Upper lobe of left lung (tissue), 4 donors: Measurements from ENCODE around the gene WNT11.

Experiments
- POLR2A ChIP-seq, 4 donors: fragments of 450-650 bp; IDR thresholded peaks; one replicate each; pipeline ENCODE4 v1.5.1; 2016 to 2017; ENCODE audit warnings: antibody characterized with exemption in 4 of 4, mild to moderate bottlenecking in 2 of 4
- TF ChIP-seq, protein P1 (sequence below), 6 experiments: fragments of 450-650 bp in 4 of 6; fragments of 200-600 bp in 2 of 6; sonication (generic) in 2 of 6; IDR thresholded peaks; one replicate each; pipeline ENCODE4 v1.5.1; 2016 to 2019; ENCODE audit warnings: antibody characterized with exemption in 6 of 6

DNA sequence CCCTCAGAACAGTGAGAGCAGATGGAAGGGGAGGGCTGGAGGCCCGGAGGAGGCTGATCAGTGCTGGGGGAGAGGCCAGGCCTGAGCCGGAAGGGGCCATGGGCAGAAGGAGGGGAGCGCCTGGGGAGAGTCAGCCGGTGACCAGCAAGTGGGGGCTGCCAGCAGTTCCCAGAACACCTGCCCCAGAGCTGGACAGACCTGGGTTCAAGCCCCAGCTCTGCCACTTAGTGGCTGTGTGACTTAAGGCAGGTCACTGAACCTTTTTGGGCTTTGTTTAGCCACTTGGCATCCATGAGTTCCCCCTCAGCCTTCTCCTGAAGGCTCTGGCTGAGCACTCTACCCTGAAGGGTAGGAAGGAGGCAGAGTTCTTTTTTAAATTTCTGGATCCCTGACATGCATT is 17.4 kb downstream of the WNT11 start:
- TF ChIP-seq, protein P1, sequence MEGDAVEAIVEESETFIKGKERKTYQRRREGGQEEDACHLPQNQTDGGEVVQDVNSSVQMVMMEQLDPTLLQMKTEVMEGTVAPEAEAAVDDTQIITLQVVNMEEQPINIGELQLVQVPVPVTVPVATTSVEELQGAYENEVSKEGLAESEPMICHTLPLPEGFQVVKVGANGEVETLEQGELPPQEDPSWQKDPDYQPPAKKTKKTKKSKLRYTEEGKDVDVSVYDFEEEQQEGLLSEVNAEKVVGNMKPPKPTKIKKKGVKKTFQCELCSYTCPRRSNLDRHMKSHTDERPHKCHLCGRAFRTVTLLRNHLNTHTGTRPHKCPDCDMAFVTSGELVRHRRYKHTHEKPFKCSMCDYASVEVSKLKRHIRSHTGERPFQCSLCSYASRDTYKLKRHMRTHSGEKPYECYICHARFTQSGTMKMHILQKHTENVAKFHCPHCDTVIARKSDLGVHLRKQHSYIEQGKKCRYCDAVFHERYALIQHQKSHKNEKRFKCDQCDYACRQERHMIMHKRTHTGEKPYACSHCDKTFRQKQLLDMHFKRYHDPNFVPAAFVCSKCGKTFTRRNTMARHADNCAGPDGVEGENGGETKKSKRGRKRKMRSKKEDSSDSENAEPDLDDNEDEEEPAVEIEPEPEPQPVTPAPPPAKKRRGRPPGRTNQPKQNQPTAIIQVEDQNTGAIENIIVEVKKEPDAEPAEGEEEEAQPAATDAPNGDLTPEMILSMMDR (IDR thresholded peaks at IDR 0.05): no peak
- TF ChIP-seq POLR2A (IDR thresholded peaks at IDR 0.05): no peak
